ENCODE measurements around the gene BRF1. TPM values are rescaled to one million over a fixed set of nuclear protein-coding genes. Genes with fewer than 3 reads are reported as not detected.

The BRF1 gene
- total RNA-seq, 4 donors from 2014 or later: 25.2 to 35.6 (median 30.9) TPM

DNA sequence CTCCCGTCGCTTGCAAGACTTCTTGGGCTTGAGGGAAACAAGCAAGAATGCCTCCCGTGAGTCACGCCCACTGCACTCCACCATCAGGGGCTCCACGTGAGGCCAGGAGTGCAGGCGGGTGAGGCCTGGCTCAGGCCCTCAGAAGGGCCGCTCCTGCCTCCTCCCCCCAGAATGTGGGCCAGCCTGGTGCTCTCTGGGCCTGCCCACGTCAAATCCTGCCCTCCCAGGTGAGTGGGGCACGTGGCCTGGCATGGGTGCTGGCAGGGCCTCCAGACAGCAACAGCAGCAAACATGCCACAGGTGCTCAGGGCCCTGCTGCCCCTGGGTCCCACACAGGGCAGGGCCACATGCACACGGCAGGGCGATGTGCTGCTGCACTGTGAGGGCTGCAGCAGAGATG lies 83.0 kb downstream of the BRF1 start:
- WGBS, 2 donors (ENCODE audit: low coverage in 1 of 2): no CpG with 5 or more reads among the region's 11 CpGs
- no peaks in the 10 kb centered on the region for H3K9me3 ChIP-seq
- no peaks in the 10 kb centered on the region for H3K27me3 ChIP-seq
- H3K4me1 ChIP-seq: peaks cover 0 to 16% (median 0%) of the 10 kb centered on the region in 3 donors
- H3K27ac ChIP-seq: no peak overlapping the region
- no peak for ATAC-seq
- peaks cover 0 to 88% of the 10 kb centered on the region in 2 donors for H3K36me3 ChIP-seq
- TF ChIP-seq CTCF (IDR thresholded peaks at IDR 0.05) (no peak), EP300 (IDR thresholded peaks at IDR 0.05) (no peak)
- no peak overlapping the region for H3K4me3 ChIP-seq

GRCh38 chr14:105216490-105217247 lies 84.1 kb downstream of the BRF1 start:
- H3K36me3 ChIP-seq: peaks cover 0 to 90% of the 10 kb centered on the region in 2 donors
- no peak overlapping the region for H3K4me3 ChIP-seq
- no peaks in the 10 kb centered on the region for H3K9me3 ChIP-seq

DNA sequence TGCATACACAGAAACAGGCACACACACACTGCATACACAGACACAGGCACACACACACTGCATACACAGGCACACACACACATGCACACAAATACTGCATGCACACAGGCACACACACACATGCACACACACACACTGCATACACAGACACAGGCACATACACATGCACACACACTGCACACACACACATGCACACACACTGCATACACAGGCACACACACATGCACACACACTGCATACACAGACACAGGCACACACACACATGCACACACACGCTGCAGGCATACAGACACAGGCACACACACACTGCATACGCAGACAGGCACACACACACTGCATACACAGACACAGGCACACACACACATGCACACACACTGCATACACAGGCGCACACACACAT lies 85.2 kb downstream of the BRF1 start:
- no peak for ATAC-seq
- H3K27me3 ChIP-seq: no peaks in the 10 kb centered on the region
- H3K36me3 ChIP-seq: peaks cover 0 to 90% of the 10 kb centered on the region in 2 donors
- peaks cover 0 to 5% (median 0%) of the 10 kb centered on the region in 3 donors for H3K4me1 ChIP-seq
- TF ChIP-seq CTCF (IDR thresholded peaks at IDR 0.05): no peak
- no peak for TF ChIP-seq EP300 (IDR thresholded peaks at IDR 0.05)
- TF ChIP-seq POLR2AphosphoS5 (IDR thresholded peaks at IDR 0.05): no peak
- TF ChIP-seq POLR2A (IDR thresholded peaks at IDR 0.05): no peak
- H3K9me3 ChIP-seq: no peaks in the 10 kb centered on the region
- H3K4me3 ChIP-seq: no peak overlapping the region
- WGBS, 2 donors (ENCODE audit: low coverage in 1 of 2): 56% methylated on average over 3 of the region's 3 CpGs; no CpG with 5 or more reads in 1 of the 2 donors
- H3K27ac ChIP-seq: no peak overlapping the region

More at GRCh38 chr14:105216490-105217247, 84.1 kb downstream of the BRF1 start:
- ATAC-seq: no peak
- TF ChIP-seq POLR2AphosphoS5 (IDR thresholded peaks at IDR 0.05) (no peak), EP300 (IDR thresholded peaks at IDR 0.05) (no peak), POLR2A (IDR thresholded peaks at IDR 0.05) (no peak), CTCF (IDR thresholded peaks at IDR 0.05) (no peak)
- Histone ChIP-seq H3K4me1 (peaks cover 0 to 15% (median 0%) of the 10 kb centered on the region in 3 donors), H3K27me3 (no peaks in the 10 kb centered on the region), H3K27ac (no peak overlapping the region)
- 75 to 100% methylated on average over 2 to 4 of the region's 30 CpGs for WGBS, 2 donors (ENCODE audit: low coverage in 1 of 2)

DNA sequence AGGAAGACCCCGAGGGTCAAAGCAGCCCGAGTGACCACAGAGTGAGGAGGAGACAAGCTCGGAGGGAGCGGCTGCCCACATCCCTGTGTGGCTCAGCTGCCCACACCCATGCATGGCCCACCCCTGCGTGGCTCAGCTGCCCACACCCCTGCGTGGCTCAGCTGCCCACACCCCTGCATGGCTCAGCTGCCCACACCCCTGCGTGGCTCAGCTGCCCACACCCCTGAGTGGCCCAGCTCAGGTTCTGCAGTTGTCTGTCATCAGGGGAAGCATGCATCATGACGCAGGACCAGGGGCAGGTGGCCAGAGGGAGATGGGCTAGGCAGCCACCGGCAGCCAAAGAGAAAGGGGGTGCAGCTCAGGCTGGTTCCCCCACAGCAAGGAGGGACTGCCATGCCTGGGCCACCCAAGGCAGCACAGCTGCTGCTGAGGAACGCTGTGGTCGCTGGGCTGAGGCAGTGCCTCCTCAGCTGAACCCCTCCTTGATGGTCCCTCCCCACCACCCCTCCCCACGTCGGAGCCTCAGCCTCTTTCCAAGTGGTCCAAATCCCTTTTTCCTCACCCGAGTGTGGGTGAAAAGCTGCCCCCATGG lies 86.4 kb downstream of the BRF1 start:
- no peak for ATAC-seq

More for the DNA sequence above, 86.4 kb downstream of the BRF1 start:
- Histone ChIP-seq H3K27me3 (no peaks in the 10 kb centered on the region), H3K36me3 (peaks cover 0 to 90% of the 10 kb centered on the region in 2 donors), H3K27ac (no peak overlapping the region), H3K4me3 (no peak overlapping the region), H3K4me1 (peaks cover 0 to 4% (median 0%) of the 10 kb centered on the region in 3 donors), H3K9me3 (no peaks in the 10 kb centered on the region)
- TF ChIP-seq POLR2A (IDR thresholded peaks at IDR 0.05) (no peak), POLR2AphosphoS5 (IDR thresholded peaks at IDR 0.05) (no peak), CTCF (IDR thresholded peaks at IDR 0.05) (no peak), EP300 (IDR thresholded peaks at IDR 0.05) (no peak)
- 61% methylated on average over 3 of the region's 14 CpGs; no CpG with 5 or more reads in 1 of the 2 donors for WGBS, 2 donors (ENCODE audit: low coverage in 1 of 2)
